WTC11 (cell line): Measurements from ENCODE around the gene IFI44L. TPM values are rescaled to one million over a fixed set of nuclear protein-coding genes. Genes with fewer than 3 reads are reported as not detected.

ENCODE experiments used
- ATAC-seq: fragments of 200-7000 bp; cut with Tn5 transposase; 2 replicates; pipeline ENCODE4 v1.10.0; 2021; ENCODE audit warnings: mild to moderate bottlenecking, moderate library complexity
- CTCF ChIA-PET: fragments of 300-600 bp; sonication (Branson Sonifier 250); formaldehyde crosslinking; loops from one replicate; lab custom pipeline; 2021; ENCODE audit warnings: antibody characterized with exemption; lab: Charles Lee
- POLR2A ChIA-PET: fragments of 350-600 bp; sonication (Branson Sonifier 250); formaldehyde crosslinking; loops from one replicate; lab custom pipeline; 2021; ENCODE audit warnings: antibody characterized with exemption; lab: Charles Lee
- DNase-seq: peaks from one replicate; pipeline ENCODE4 v3.0.0; 2021; ENCODE audit warnings: low spot score
- H3K27ac Mint-ChIP-seq: 2 replicates; pipeline ENCODE4 v1.8.0; 2021; ENCODE audit warnings: mixed read lengths
- H3K27me3 Mint-ChIP-seq: 2 replicates; pipeline ENCODE4 v1.8.0; 2021; ENCODE audit warnings: low read depth, mild to moderate bottlenecking, moderate library complexity, mixed read lengths
- H3K36me3 Mint-ChIP-seq: 2 replicates; pipeline ENCODE4 v1.8.0; 2021; ENCODE audit warnings: mixed read lengths
- H3K4me1 Mint-ChIP-seq: 2 replicates; pipeline ENCODE4 v1.8.0; 2022; ENCODE audit warnings: mixed read lengths
- H3K4me3 Mint-ChIP-seq: 2 replicates; pipeline ENCODE4 v1.8.0; 2021; ENCODE audit warnings: mild to moderate bottlenecking, moderate library complexity, mixed read lengths
- H3K9me3 Mint-ChIP-seq: 2 replicates; pipeline ENCODE4 v1.8.0; 2021; ENCODE audit warnings: mixed read lengths
- ESRRA ChIP-seq: sonication (generic); formaldehyde crosslinking; IDR thresholded peaks from 2 replicates; pipeline ENCODE4 v1.8.1; 2022; ENCODE audit warnings: mild to moderate bottlenecking, missing genetic modification reagents, borderline replicate concordance
- KAT7 ChIP-seq: sonication (generic); formaldehyde crosslinking; IDR thresholded peaks from 2 replicates; pipeline ENCODE4 v1.8.1; 2023; ENCODE audit warnings: missing genetic modification reagents, mild to moderate bottlenecking, borderline replicate concordance
- NFE2L1 ChIP-seq: sonication (generic); formaldehyde crosslinking; IDR thresholded peaks from 2 replicates; pipeline ENCODE4 v1.8.1; 2023; ENCODE audit warnings: missing genetic modification reagents
- OVOL2 ChIP-seq: fragments of 250-450 bp; sonication (Bioruptor Pico); IDR thresholded peaks from 2 replicates; pipeline ENCODE4 v1.9.0; 2021; ENCODE audit warnings: mild to moderate bottlenecking, borderline replicate concordance
- SMAD4 ChIP-seq: sonication (generic); formaldehyde crosslinking; IDR thresholded peaks from 2 replicates; pipeline ENCODE4 v1.8.0; 2022; ENCODE audit warnings: mild to moderate bottlenecking, missing genetic modification reagents
- SOX15 ChIP-seq: fragments of 250-450 bp; sonication (Bioruptor Pico); IDR thresholded peaks from 2 replicates; pipeline ENCODE4 v1.9.0; 2021; ENCODE audit warnings: mild to moderate bottlenecking
- TCF7 ChIP-seq: sonication (generic); formaldehyde crosslinking; IDR thresholded peaks from 2 replicates; pipeline ENCODE4 v1.8.0; 2022; ENCODE audit warnings: mild to moderate bottlenecking, low read depth, missing genetic modification reagents, moderate library complexity
- ZNF219 ChIP-seq: sonication (generic); formaldehyde crosslinking; IDR thresholded peaks from 2 replicates; pipeline ENCODE4 v1.8.0; 2023; ENCODE audit warnings: missing genetic modification reagents, mild to moderate bottlenecking, borderline replicate concordance
- ZNF317 ChIP-seq: sonication (generic); formaldehyde crosslinking; IDR thresholded peaks from 2 replicates; pipeline ENCODE4 v1.8.1; 2023; ENCODE audit warnings: low read depth, mild to moderate bottlenecking, moderate library complexity, missing genetic modification reagents, borderline replicate concordance
- ZNF416 ChIP-seq: fragments of 250-450 bp; sonication (Bioruptor Pico); IDR thresholded peaks from 2 replicates; pipeline ENCODE4 v1.9.0; 2021; ENCODE audit warnings: mild to moderate bottlenecking, inconsistent platforms
- ZNF671 ChIP-seq: fragments of 250-450 bp; sonication (Bioruptor Pico); IDR thresholded peaks from 2 replicates; pipeline ENCODE4 v1.8.0; 2021; ENCODE audit warnings: mild to moderate bottlenecking
- total RNA-seq: library from RNA; stranded (reverse); gene quantifications from 3 replicates; pipeline ENCODE4 v1.2.3, GENCODE V29; 2021
- TF ChIP-seq, protein P1 (sequence below): sonication (generic); formaldehyde crosslinking; IDR thresholded peaks from 2 replicates; pipeline ENCODE4 v1.8.0; 2022; ENCODE audit warnings: mild to moderate bottlenecking, missing genetic modification reagents
- TF ChIP-seq, protein P2 (sequence below): sonication (generic); formaldehyde crosslinking; conservative IDR thresholded peaks from 2 replicates; pipeline ENCODE4 v1.8.1; 2023; ENCODE audit warnings: mild to moderate bottlenecking, low read depth, missing genetic modification reagents, moderate library complexity
- TF ChIP-seq, protein P3 (sequence below): fragments of 200-600 bp; IDR thresholded peaks from 2 replicates; pipeline ENCODE4 v1.8.0; 2022; ENCODE audit warnings: antibody characterized with exemption
- TF ChIP-seq, protein P4 (sequence below): sonication (generic); formaldehyde crosslinking; IDR thresholded peaks from 2 replicates; pipeline ENCODE4 v1.8.1; 2023; ENCODE audit warnings: mild to moderate bottlenecking, moderate library complexity, missing genetic modification reagents
- TF ChIP-seq, protein P5 (sequence below): fragments of 250-450 bp; sonication (Bioruptor Pico); conservative IDR thresholded peaks from 2 replicates; pipeline ENCODE4 v1.9.0; 2021; ENCODE audit warnings: mild to moderate bottlenecking
- TF ChIP-seq, protein P6 (sequence below): fragments of 250-450 bp; sonication (Bioruptor Pico); IDR thresholded peaks from 2 replicates; pipeline ENCODE4 v1.9.0; 2021; ENCODE audit warnings: mild to moderate bottlenecking, borderline replicate concordance

The IFI44L gene
- total RNA-seq, 1 experiment from 2014 or later: 0.13 TPM

DNA sequence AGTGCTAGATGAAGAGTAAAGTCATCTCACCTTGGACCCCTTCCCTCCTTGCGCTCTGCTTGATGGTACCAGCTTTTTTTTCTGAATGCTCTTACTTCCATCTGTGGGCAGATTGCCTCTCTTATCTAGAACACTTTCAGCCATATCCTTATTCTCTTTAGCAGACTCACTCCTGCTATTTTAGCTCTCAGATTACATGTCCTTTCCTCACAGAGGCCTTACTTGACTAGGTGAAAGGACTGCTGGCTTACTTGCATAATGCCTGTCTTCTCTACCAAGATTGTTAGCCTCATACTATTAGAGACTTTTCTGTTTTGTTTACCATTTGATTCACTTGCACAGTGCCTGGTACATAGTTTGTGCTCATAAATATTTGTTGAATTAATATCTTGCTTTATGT is 38.7 kb downstream of the IFI44L start:
- Mint-ChIP-seq H3K4me3 (no peak overlapping the region), H3K27me3 (peaks cover 35% of the 10 kb centered on the region), H3K9me3 (no peaks in the 10 kb centered on the region), H3K36me3 (no peaks in the 10 kb centered on the region), H3K4me1 (no peaks in the 10 kb centered on the region), H3K27ac (no peak overlapping the region)
- CTCF ChIA-PET: no interaction called here
- TF ChIP-seq NFE2L1 (no peak), KAT7 (no peak), OVOL2 (no peak), SMAD4 (no peak), ESRRA (no peak), TCF7 (CRISPR knock-in tag) (no peak), ZNF416 (CRISPR knock-in tag) (no peak), ZNF219 (CRISPR knock-in tag) (no peak), ZNF317 (CRISPR knock-in tag) (no peak), SOX15 (CRISPR knock-in tag) (no peak), ZNF671 (CRISPR knock-in tag) (no peak)
- TF ChIP-seq, protein P1, sequence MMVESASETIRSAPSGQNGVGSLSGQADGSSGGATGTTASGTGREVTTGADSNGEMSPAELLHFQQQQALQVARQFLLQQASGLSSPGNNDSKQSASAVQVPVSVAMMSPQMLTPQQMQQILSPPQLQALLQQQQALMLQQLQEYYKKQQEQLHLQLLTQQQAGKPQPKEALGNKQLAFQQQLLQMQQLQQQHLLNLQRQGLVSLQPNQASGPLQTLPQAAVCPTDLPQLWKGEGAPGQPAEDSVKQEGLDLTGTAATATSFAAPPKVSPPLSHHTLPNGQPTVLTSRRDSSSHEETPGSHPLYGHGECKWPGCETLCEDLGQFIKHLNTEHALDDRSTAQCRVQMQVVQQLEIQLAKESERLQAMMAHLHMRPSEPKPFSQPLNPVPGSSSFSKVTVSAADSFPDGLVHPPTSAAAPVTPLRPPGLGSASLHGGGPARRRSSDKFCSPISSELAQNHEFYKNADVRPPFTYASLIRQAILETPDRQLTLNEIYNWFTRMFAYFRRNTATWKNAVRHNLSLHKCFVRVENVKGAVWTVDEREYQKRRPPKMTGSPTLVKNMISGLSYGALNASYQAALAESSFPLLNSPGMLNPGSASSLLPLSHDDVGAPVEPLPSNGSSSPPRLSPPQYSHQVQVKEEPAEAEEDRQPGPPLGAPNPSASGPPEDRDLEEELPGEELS (CRISPR knock-in tag): no peak
- TF ChIP-seq, protein P2, sequence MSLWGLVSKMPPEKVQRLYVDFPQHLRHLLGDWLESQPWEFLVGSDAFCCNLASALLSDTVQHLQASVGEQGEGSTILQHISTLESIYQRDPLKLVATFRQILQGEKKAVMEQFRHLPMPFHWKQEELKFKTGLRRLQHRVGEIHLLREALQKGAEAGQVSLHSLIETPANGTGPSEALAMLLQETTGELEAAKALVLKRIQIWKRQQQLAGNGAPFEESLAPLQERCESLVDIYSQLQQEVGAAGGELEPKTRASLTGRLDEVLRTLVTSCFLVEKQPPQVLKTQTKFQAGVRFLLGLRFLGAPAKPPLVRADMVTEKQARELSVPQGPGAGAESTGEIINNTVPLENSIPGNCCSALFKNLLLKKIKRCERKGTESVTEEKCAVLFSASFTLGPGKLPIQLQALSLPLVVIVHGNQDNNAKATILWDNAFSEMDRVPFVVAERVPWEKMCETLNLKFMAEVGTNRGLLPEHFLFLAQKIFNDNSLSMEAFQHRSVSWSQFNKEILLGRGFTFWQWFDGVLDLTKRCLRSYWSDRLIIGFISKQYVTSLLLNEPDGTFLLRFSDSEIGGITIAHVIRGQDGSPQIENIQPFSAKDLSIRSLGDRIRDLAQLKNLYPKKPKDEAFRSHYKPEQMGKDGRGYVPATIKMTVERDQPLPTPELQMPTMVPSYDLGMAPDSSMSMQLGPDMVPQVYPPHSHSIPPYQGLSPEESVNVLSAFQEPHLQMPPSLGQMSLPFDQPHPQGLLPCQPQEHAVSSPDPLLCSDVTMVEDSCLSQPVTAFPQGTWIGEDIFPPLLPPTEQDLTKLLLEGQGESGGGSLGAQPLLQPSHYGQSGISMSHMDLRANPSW: no peak
- TF ChIP-seq, protein P3, sequence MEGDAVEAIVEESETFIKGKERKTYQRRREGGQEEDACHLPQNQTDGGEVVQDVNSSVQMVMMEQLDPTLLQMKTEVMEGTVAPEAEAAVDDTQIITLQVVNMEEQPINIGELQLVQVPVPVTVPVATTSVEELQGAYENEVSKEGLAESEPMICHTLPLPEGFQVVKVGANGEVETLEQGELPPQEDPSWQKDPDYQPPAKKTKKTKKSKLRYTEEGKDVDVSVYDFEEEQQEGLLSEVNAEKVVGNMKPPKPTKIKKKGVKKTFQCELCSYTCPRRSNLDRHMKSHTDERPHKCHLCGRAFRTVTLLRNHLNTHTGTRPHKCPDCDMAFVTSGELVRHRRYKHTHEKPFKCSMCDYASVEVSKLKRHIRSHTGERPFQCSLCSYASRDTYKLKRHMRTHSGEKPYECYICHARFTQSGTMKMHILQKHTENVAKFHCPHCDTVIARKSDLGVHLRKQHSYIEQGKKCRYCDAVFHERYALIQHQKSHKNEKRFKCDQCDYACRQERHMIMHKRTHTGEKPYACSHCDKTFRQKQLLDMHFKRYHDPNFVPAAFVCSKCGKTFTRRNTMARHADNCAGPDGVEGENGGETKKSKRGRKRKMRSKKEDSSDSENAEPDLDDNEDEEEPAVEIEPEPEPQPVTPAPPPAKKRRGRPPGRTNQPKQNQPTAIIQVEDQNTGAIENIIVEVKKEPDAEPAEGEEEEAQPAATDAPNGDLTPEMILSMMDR: no peak
- TF ChIP-seq, protein P4, sequence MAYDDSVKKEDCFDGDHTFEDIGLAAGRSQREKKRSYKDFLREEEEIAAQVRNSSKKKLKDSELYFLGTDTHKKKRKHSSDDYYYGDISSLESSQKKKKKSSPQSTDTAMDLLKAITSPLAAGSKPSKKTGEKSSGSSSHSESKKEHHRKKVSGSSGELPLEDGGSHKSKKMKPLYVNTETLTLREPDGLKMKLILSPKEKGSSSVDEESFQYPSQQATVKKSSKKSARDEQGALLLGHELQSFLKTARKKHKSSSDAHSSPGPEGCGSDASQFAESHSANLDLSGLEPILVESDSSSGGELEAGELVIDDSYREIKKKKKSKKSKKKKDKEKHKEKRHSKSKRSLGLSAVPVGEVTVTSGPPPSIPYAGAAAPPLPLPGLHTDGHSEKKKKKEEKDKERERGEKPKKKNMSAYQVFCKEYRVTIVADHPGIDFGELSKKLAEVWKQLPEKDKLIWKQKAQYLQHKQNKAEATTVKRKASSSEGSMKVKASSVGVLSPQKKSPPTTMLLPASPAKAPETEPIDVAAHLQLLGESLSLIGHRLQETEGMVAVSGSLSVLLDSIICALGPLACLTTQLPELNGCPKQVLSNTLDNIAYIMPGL (CRISPR knock-in tag): no peak
- TF ChIP-seq, protein P5, sequence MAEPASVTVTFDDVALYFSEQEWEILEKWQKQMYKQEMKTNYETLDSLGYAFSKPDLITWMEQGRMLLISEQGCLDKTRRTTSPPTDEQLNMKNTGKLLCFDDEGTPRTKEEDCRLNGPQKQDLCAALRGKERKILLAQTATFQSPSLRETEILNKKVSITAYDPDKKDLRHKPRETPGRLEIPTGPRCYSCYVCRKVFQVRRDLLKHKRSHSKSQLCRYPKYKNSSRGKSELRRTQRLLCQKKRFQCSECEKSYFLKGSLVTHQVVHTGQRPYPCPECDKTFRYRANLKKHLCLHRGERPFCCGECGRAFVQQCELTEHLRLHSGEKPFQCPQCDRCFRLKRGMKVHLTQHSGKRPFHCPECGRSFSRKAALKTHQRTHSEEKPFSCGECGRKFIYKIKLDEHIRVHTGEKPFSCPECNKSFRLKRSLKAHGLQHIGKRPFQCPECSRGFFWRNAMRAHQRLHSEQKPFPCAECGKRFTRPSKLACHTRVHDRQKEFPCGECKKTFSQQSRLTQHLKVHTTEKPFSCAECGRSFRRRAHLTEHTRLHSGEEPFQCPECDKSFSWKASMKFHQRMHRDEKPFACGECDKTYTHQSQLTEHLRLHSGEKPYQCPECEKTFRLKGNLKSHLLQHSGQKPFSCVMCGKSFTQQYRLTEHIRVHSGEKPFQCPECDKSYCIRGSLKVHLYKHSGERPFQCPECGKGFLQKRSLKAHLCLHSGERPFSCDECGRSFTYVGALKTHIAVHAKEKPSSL (CRISPR knock-in tag): no peak
- TF ChIP-seq, protein P6, sequence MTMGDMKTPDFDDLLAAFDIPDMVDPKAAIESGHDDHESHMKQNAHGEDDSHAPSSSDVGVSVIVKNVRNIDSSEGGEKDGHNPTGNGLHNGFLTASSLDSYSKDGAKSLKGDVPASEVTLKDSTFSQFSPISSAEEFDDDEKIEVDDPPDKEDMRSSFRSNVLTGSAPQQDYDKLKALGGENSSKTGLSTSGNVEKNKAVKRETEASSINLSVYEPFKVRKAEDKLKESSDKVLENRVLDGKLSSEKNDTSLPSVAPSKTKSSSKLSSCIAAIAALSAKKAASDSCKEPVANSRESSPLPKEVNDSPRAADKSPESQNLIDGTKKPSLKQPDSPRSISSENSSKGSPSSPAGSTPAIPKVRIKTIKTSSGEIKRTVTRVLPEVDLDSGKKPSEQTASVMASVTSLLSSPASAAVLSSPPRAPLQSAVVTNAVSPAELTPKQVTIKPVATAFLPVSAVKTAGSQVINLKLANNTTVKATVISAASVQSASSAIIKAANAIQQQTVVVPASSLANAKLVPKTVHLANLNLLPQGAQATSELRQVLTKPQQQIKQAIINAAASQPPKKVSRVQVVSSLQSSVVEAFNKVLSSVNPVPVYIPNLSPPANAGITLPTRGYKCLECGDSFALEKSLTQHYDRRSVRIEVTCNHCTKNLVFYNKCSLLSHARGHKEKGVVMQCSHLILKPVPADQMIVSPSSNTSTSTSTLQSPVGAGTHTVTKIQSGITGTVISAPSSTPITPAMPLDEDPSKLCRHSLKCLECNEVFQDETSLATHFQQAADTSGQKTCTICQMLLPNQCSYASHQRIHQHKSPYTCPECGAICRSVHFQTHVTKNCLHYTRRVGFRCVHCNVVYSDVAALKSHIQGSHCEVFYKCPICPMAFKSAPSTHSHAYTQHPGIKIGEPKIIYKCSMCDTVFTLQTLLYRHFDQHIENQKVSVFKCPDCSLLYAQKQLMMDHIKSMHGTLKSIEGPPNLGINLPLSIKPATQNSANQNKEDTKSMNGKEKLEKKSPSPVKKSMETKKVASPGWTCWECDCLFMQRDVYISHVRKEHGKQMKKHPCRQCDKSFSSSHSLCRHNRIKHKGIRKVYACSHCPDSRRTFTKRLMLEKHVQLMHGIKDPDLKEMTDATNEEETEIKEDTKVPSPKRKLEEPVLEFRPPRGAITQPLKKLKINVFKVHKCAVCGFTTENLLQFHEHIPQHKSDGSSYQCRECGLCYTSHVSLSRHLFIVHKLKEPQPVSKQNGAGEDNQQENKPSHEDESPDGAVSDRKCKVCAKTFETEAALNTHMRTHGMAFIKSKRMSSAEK (CRISPR knock-in tag): no peak
- POLR2A ChIA-PET: no interaction called here
- DNase-seq: no peak
- ATAC-seq: no peak
